COLO668 (cell line): ENCODE results near the gene WDR55.
A peak's percentile ranks its signal among the peaks of the same experiment; 100 is the strongest.
"Not testable (repeated sequence)": the region's sequence is repeated elsewhere in the genome, so short reads cannot be mapped to it uniquely, and the experiment has no call there.

Source experiments
- DNase-seq: peaks from one replicate; lab custom pipeline; 2025; ENCODE audit not compliant: unreplicated experiment; lab: John Stamatoyannopoulos, UW

WDR55 gene

DNA sequence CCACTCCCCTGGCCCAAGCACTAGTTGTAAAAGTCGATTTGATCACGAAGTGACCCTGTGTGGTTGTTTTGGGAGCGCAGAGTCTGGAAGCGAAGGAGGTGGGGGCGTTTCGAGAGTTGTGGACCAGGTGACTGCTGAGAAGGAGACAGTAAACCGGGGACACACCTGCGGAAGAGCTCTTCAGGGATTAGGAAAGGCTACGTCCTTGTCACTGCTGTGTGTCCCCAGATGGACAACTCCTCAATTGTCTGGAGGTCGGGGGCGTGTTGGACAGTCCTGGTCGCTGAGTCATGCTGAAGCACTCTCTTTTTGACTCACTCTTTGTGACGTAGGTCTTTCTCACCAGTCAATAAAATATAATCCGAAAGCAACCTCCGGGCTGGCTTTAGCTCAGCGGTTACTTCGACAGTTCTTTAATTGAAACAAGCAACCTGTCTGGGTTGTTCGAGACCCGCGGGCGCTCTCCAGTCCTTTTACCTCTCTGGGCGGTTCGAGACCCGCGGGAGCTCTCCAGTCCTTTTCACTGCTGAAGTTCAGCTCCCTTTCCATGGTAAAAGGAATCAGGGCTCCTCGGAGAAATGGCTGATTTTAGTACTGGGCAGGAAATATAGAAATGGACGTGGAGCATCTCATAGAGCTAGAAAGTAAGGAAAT is 46.3 kb downstream of the WDR55 start:
- DNase-seq = peak; percentile 73

GRCh38 chr5:140711794-140712193 is 47.1 kb downstream of the WDR55 start:
- no peak for DNase-seq

DNA sequence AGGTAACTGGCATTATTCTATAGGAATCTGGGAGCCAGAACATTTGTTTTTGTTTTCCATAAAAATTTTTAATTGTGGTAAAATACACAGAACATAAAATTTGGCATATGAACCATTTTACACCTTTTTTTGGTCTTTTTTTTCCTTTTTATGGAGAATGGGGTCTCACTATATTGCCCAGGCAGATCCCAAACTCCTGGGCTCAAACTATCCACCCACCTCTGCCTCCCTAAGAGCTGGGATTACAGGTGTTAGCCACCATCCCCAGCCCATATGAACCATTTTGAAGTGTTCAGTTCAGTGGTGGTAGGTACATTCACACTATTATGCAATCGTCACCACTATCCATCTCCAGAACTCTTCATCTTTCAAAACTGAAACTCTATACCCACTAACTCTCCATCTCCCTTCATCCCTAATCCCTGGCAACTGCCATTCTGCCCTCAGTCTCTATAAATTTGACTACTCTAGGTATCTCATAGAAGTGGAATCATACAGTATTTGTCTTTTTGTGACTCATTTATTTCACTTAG is 48.9 kb downstream of the WDR55 start:
- DNase-seq = no peak

GRCh38 chr5:140716238-140716637 is 51.5 kb downstream of the WDR55 start:
- not testable (repeated sequence) for DNase-seq

GRCh38 chr5:140718266-140718592 is 53.5 kb downstream of the WDR55 start:
- no peak for DNase-seq

DNA sequence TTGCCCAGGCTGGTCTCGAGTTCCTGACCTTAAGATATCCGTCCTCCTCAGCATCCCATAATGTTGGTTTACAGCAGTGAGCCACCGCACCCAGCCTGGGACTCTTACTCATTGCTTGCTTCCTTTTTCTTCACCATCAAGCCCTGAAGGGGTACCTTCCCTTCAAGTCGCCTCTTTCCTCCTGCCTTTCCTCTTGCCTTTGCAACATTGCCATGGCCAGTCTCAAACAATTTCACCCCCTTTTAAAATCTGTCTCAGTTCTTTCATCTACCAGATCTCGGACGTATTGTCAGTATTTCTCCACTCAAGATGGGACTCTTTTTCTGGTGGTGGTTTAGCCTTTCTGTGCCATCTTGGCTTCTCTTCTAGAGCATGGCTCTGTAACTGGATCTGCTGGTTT is 56.0 kb downstream of the WDR55 start:
- not testable (repeated sequence) for DNase-seq

DNA sequence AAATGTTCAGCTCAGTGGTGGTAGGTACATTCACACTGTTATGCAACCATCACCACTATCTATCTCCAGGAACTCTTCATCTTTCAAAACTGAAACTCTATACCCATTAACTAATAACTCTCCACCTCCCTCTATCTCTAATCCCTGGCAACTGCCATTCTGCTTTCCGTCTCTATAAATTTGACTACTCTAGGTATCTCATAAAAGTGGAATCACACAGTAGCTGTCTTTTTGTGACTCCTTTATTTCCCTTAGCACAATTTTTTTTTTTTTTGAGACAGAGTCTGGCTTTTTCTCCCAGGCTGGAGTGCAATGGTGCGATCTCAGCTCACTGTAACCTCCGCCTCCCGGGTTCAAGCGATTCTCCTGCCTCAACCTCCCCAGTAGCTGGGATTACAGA is 56.7 kb downstream of the WDR55 start:
- not testable (repeated sequence) for DNase-seq
